CD4-positive, alpha-beta memory T cell (primary cell): ENCODE measurements around the gene ADRB2. TPM values are rescaled to one million over a fixed set of nuclear protein-coding genes. Genes with fewer than 3 reads are reported as not detected.
"Not testable (repeated sequence)": the region's sequence is repeated elsewhere in the genome, so short reads cannot be mapped to it uniquely, and the experiment has no call there.

Experiments used
- CTCF ChIA-PET: fragments of 350-600 bp; sonication (Branson Sonifier 250); formaldehyde crosslinking; loops from one replicate; lab custom pipeline; 2021; ENCODE audit warnings: inconsistent platforms; ENCODE audit not compliant: partially characterized antibody; lab: Charles Lee
- POLR2A ChIA-PET: fragments of 350-600 bp; sonication (Branson Sonifier 250); formaldehyde crosslinking; loops from one replicate; lab custom pipeline; 2021; ENCODE audit not compliant: partially characterized antibody; lab: Charles Lee
- DNase-seq, 5 donors: peaks; one replicate each; pipeline versions ENCODE4 v3.0.0 to v3.0.0-alpha.2; 2020 to 2022; ENCODE audit warnings: mixed read lengths in 1 of 5
- H3K27ac ChIP-seq: one replicate; pipeline ENCODE4 v1.7.0; 2013; ENCODE audit warnings: low read depth, low read length
- H3K27me3 ChIP-seq: 2 replicates; pipeline ENCODE4 v1.7.0; 2013; ENCODE audit warnings: mild to moderate bottlenecking, low read length, moderate library complexity; ENCODE audit not compliant: insufficient read depth
- H3K36me3 ChIP-seq: 2 replicates; pipeline ENCODE4 v1.7.0; 2013; ENCODE audit warnings: mild to moderate bottlenecking, low read length, moderate library complexity; ENCODE audit not compliant: insufficient read depth
- H3K4me1 ChIP-seq: 2 replicates; pipeline ENCODE4 v1.7.0; 2013; ENCODE audit warnings: mild to moderate bottlenecking, low read length, moderate library complexity; ENCODE audit not compliant: insufficient read depth
- H3K4me3 ChIP-seq, 2 donors: one replicate each; pipeline ENCODE4 v1.7.0; 2013; ENCODE audit warnings: low read length in 2 of 2, mild to moderate bottlenecking in 1 of 2
- H3K9me3 ChIP-seq, 2 donors: one replicate each; pipeline ENCODE4 v1.7.0; 2013; ENCODE audit warnings: low read length in 2 of 2, control low read depth in 1 of 2; ENCODE audit not compliant: control insufficient read depth in 1 of 2
- H3K27ac Mint-ChIP-seq, 7 donors: one replicate each; pipeline ENCODE4 v1.8.0; 2020 to 2021; ENCODE audit warnings: mixed read lengths in 7 of 7, mild to moderate bottlenecking in 6 of 7, inconsistent platforms in 3 of 7, moderate library complexity in 3 of 7
- H3K27me3 Mint-ChIP-seq, 2 donors: one replicate each; pipeline ENCODE4 v1.8.0; 2020 to 2021; ENCODE audit warnings: mixed read lengths in 2 of 2
- H3K36me3 Mint-ChIP-seq, 2 donors: one replicate each; pipeline ENCODE4 v1.8.0; 2020 to 2021; ENCODE audit warnings: mixed read lengths in 2 of 2, inconsistent platforms in 1 of 2, mild to moderate bottlenecking in 1 of 2
- H3K4me1 Mint-ChIP-seq, 4 donors: one replicate each; pipeline ENCODE4 v1.8.0; 2020 to 2021; ENCODE audit warnings: mixed read lengths in 4 of 4, mild to moderate bottlenecking in 1 of 4
- H3K4me3 Mint-ChIP-seq, 8 donors: one replicate each; pipeline ENCODE4 v1.8.0; 2020 to 2021; ENCODE audit warnings: mixed read lengths in 8 of 8, mild to moderate bottlenecking in 7 of 8, moderate library complexity in 6 of 8, inconsistent platforms in 3 of 8
- H3K9me3 Mint-ChIP-seq, 8 donors: one replicate each; pipeline ENCODE4 v1.8.0; 2020 to 2021; ENCODE audit warnings: mixed read lengths in 8 of 8, mild to moderate bottlenecking in 5 of 8, inconsistent platforms in 3 of 8, moderate library complexity in 1 of 8
- intact Hi-C: fragments of 100-400 bp; cut with micrococcal nuclease; formaldehyde crosslinking; loops from one replicate; pipeline ENCODE4 v1.15.1; 2023
- polyA plus RNA-seq, 2 donors: library from polyadenylated mRNA; unstranded; fragments of 300-500 nt; fragmentation: Illumina TruSeq; gene quantifications; one replicate each; pipeline ENCODE4 v1.2.3, GENCODE V29; 2021
- total RNA-seq, 2 experiments: library from RNA; stranded (reverse); gene quantifications; one replicate each; pipeline ENCODE4 v1.2.3, GENCODE V29; 2021

The ADRB2 gene
- total and polyA plus RNA-seq, 4 experiments from 2014 or later, result 3.6 to 6.1 (median 5.4) TPM

DNA sequence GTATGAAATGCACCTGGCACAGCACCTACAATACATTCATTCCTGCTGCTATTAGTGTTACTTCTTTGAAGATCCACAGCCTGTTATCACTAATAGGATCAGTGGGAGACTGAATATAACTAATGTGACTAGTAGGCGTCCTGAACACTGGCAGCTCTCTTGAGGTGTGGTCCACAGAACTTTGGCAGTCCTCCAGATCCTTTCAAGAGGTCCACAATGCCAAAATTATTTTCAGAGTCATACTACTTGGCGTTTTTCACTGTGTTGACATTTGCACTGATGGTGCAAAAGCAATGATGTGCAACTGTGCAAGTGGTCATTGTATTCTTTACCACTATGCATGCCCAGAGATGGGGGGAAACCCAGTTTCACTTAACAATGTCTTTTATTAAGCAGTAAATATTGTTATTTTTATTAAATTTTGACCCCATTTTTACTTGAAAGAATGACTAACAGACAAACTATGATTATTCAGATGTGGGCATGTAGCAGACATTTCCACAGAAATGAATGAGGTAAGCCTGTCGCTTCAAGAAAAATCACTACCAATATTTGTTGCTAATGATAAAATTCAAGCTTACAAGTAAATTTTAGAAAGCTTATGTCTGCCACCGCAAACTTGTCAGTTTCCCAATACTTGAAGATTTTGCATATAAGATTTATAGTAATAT is 48.9 kb downstream of the ADRB2 start:
- ChIA-PET CTCF (interaction anchor here (1.9 kb wide), 1 partner anchor 134 kb away, joined by 4 read pairs; no protein-coding TSS in a partner anchor), POLR2A (no interaction called here)
- Histone ChIP-seq H3K4me3 (no peak overlapping the region), H3K36me3 (no peaks in the 10 kb centered on the region), H3K27me3 (no peaks in the 10 kb centered on the region), H3K9me3 (no peaks in the 10 kb centered on the region), H3K4me1 (no peaks in the 10 kb centered on the region), H3K27ac (no peak overlapping the region)
- no peaks in the 10 kb centered on the region for H3K9me3 Mint-ChIP-seq
- DNase-seq, result no peak
- H3K27ac Mint-ChIP-seq, result no peak overlapping the region
- intact Hi-C loops, result no loop called here
- H3K27me3 Mint-ChIP-seq, result no peaks in the 10 kb centered on the region
- H3K36me3 Mint-ChIP-seq, result no peaks in the 10 kb centered on the region
- H3K4me1 Mint-ChIP-seq, result peaks cover 0 to 1% (median under 1%) of the 10 kb centered on the region in 4 donors
- no peak overlapping the region for H3K4me3 Mint-ChIP-seq

DNA sequence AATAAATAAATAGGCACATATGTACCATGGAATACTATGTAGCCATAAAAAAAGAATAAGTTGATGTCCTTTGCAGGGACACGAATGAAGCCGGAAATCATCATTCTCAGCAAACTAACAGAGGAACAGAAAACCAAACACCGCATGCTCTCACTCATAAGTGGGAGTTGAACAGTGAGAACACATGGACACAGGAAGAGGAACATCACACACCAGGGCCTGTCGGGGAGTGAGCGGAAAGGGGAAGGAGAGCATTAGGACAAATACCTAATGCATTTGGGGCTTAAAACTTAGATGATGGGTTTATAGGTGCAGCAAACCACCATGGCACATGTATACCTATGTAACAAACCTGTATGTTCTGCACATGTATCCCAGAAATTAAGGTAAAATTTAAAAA is 51.0 kb downstream of the ADRB2 start:
- H3K27ac Mint-ChIP-seq, H3K4me1 ChIP-seq, POLR2A ChIA-PET: not testable (repeated sequence)

More for the DNA sequence above, 51.0 kb downstream of the ADRB2 start:
- H3K27me3 ChIP-seq, H3K36me3 Mint-ChIP-seq, H3K4me3 Mint-ChIP-seq, H3K27me3 Mint-ChIP-seq, H3K4me3 ChIP-seq, H3K9me3 ChIP-seq, H3K36me3 ChIP-seq, intact Hi-C loops, DNase-seq, H3K4me1 Mint-ChIP-seq, H3K27ac ChIP-seq, CTCF ChIA-PET, H3K9me3 Mint-ChIP-seq: not testable (repeated sequence)

Other genes with a start within 250 kb of the ADRB2 start
- not detected for gene HTR4, start 172.1 kb upstream of the ADRB2 start, total RNA-seq
- gene HTR4, start 172.1 kb upstream of the ADRB2 start, polyA plus RNA-seq, result not detected
- gene SH3TC2, start 236.5 kb downstream of the ADRB2 start, total RNA-seq, result not detected
- not detected for gene SH3TC2, start 236.5 kb downstream of the ADRB2 start, polyA plus RNA-seq